IMR-90 (cell line): ENCODE data around the gene RGL1. TPM values are rescaled to one million over a fixed set of nuclear protein-coding genes. Genes with fewer than 3 reads are reported as not detected.

Experiments
- ATAC-seq: fragments of 200-7000 bp; cut with Tn5 transposase; 2 replicates; pipeline ENCODE4 v1.9.1; 2020; ENCODE audit warnings: low read depth, mild to moderate bottlenecking, moderate library complexity
- BruUV-seq: library from RNA; stranded (reverse); fragments of 400-500 nt; replicated peaks from 2 replicates; lab custom pipeline; 2021; lab: Mats Ljungman, UMichigan
- CTCF ChIA-PET: fragments of 300-600 bp; formaldehyde crosslinking; extraction: SDS; loops from one replicate; lab custom pipeline; 2021; ENCODE audit warnings: antibody characterized with exemption; lab: Yijun Ruan, JAX
- POLR2A ChIA-PET: fragments of 300-600 bp; sonication (Branson Sonifier 250); formaldehyde crosslinking; loops from one replicate; lab custom pipeline; 2022; ENCODE audit warnings: antibody characterized with exemption; ENCODE audit not compliant: unreplicated experiment; lab: Charles Lee
- DNase-seq: peaks from one replicate; pipeline ENCODE4 v3.0.0; 2013
- H2AFZ ChIP-seq: replicated peaks from 2 replicates; pipeline ENCODE3; 2013; ENCODE audit warnings: low read length, mild to moderate bottlenecking; ENCODE audit not compliant: poor library complexity
- H2AK5ac ChIP-seq: 2 replicates; pipeline ENCODE4 v1.6.1; 2013; ENCODE audit warnings: low read depth, low read length, inconsistent platforms
- H2AK9ac ChIP-seq: replicated peaks from 2 replicates; pipeline ENCODE3; 2013; ENCODE audit warnings: mild to moderate bottlenecking, low read depth, low read length, moderate library complexity; ENCODE audit not compliant: poor library complexity
- H2BK120ac ChIP-seq: 2 replicates; pipeline ENCODE4 v1.6.1; 2013; ENCODE audit warnings: low read depth, low read length, inconsistent platforms
- H2BK15ac ChIP-seq: 3 replicates; pipeline ENCODE4 v1.6.1; 2013; ENCODE audit warnings: low read depth, low read length, inconsistent platforms
- H2BK20ac ChIP-seq: 2 replicates; pipeline ENCODE4 v1.6.1; 2013; ENCODE audit warnings: low read depth, mild to moderate bottlenecking, inconsistent platforms, low read length, moderate library complexity
- H2BK5ac ChIP-seq: 2 replicates; pipeline ENCODE4 v1.6.1; 2013; ENCODE audit warnings: mild to moderate bottlenecking, low read depth, low read length, inconsistent platforms; ENCODE audit not compliant: poor library complexity, severe bottlenecking
- H3K14ac ChIP-seq: replicated peaks from 2 replicates; pipeline ENCODE4 v1.6.1; 2013; ENCODE audit warnings: low read depth, low read length, inconsistent platforms
- H3K18ac ChIP-seq: 2 replicates; pipeline ENCODE4 v1.6.1; 2013; ENCODE audit warnings: low read depth, low read length, control low read depth
- H3K23ac ChIP-seq: 2 replicates; pipeline ENCODE4 v1.6.1; 2013; ENCODE audit warnings: low read depth, low read length, inconsistent platforms
- H3K27ac ChIP-seq: 2 replicates; pipeline ENCODE4 v1.5.1; 2013; ENCODE audit warnings: mild to moderate bottlenecking, control low read depth, low read length; ENCODE audit not compliant: insufficient read depth
- H3K27me3 ChIP-seq: 2 replicates; pipeline ENCODE4 v1.6.1; 2013; ENCODE audit warnings: low read length; ENCODE audit not compliant: control insufficient read depth, insufficient read depth
- H3K36me3 ChIP-seq: 2 replicates; pipeline ENCODE4 v1.6.1; 2013; ENCODE audit warnings: low read length, mixed read lengths; ENCODE audit not compliant: control insufficient read depth, insufficient read depth
- H3K4ac ChIP-seq: 2 replicates; pipeline ENCODE4 v1.6.1; 2013; ENCODE audit warnings: low read depth, low read length, inconsistent platforms
- H3K4me1 ChIP-seq: 2 replicates; pipeline ENCODE4 v1.6.1; 2013; ENCODE audit warnings: low read length, mixed read lengths; ENCODE audit not compliant: control insufficient read depth, insufficient read depth
- H3K4me2 ChIP-seq: 2 replicates; pipeline ENCODE4 v1.6.1; 2013; ENCODE audit warnings: low read depth, mild to moderate bottlenecking, control low read depth, low read length, moderate library complexity
- H3K4me3 ChIP-seq: 2 replicates; pipeline ENCODE4 v1.5.1; 2013; ENCODE audit warnings: low read depth, mild to moderate bottlenecking, control low read depth, low read length, moderate library complexity; ENCODE audit not compliant: insufficient read depth
- H3K56ac ChIP-seq: 2 replicates; pipeline ENCODE4 v1.6.1; 2013; ENCODE audit warnings: low read length, inconsistent platforms; ENCODE audit not compliant: insufficient read depth; ENCODE audit errors: extremely low read depth
- H3K79me1 ChIP-seq, 2 experiments: 2 replicates each; pipeline ENCODE4 v1.6.1; 2013; ENCODE audit warnings: low read length in 2 of 2, inconsistent platforms in 1 of 2, low read depth in 1 of 2
- H3K9ac ChIP-seq: 2 replicates; pipeline ENCODE4 v1.6.1; 2013; ENCODE audit warnings: low read depth, low read length, control low read depth
- H3K9me1 ChIP-seq: 2 replicates; pipeline ENCODE4 v1.6.1; 2013; ENCODE audit warnings: low read length, inconsistent platforms; ENCODE audit not compliant: insufficient read depth
- H3K9me3 ChIP-seq: 2 replicates; pipeline ENCODE4 v1.6.1; 2013; ENCODE audit warnings: low read length; ENCODE audit not compliant: control insufficient read depth, insufficient read depth
- H4K20me1 ChIP-seq: 2 replicates; pipeline ENCODE4 v1.6.1; 2013; ENCODE audit warnings: low read length, inconsistent platforms; ENCODE audit not compliant: insufficient read depth
- H4K5ac ChIP-seq: 2 replicates; pipeline ENCODE4 v1.6.1; 2013; ENCODE audit warnings: mild to moderate bottlenecking, low read depth, low read length, control low read depth
- H4K8ac ChIP-seq, 2 experiments: 2 replicates each; pipeline ENCODE4 v1.6.1; 2013; ENCODE audit warnings: low read depth in 2 of 2, low read length in 2 of 2, control low read depth in 1 of 2, inconsistent platforms in 1 of 2
- H4K91ac ChIP-seq: 2 replicates; pipeline ENCODE4 v1.6.1; 2013; ENCODE audit warnings: low read depth, low read length, inconsistent platforms; ENCODE audit not compliant: insufficient read depth
- CEBPB ChIP-seq: IDR thresholded peaks from 2 replicates; pipeline ENCODE4 v1.6.1; 2012; ENCODE audit warnings: low read depth, low read length, improper control_type of control experiment
- CHD1 ChIP-seq: IDR thresholded peaks from 2 replicates; pipeline ENCODE4 v1.6.1; 2012; ENCODE audit warnings: low read depth, low read length, improper control_type of control experiment
- FOS ChIP-seq: fragments of 150-350 bp; IDR thresholded peaks from 2 replicates; pipeline ENCODE4 v1.6.1; 2016; ENCODE audit warnings: low read depth, low read length
- MAZ ChIP-seq: IDR thresholded peaks from 2 replicates; pipeline ENCODE4 v1.6.1; 2012; ENCODE audit warnings: low read depth, mild to moderate bottlenecking, low read length, improper control_type of control experiment, moderate library complexity, borderline replicate concordance
- RAD21 ChIP-seq: IDR thresholded peaks from 2 replicates; pipeline ENCODE4 v1.6.1; 2012; ENCODE audit warnings: low read length, improper control_type of control experiment
- RCOR1 ChIP-seq: IDR thresholded peaks from 2 replicates; pipeline ENCODE4 v1.6.1; 2012; ENCODE audit warnings: mild to moderate bottlenecking, low read length, improper control_type of control experiment; ENCODE audit not compliant: insufficient replicate concordance
- RFX5 ChIP-seq: IDR thresholded peaks from 2 replicates; pipeline ENCODE4 v1.8.0; 2012; ENCODE audit warnings: low read depth, mild to moderate bottlenecking, low read length, moderate library complexity
- SMC3 ChIP-seq: fragments of 150-350 bp; IDR thresholded peaks from 2 replicates; pipeline ENCODE4 v1.6.1; 2016; ENCODE audit warnings: low read depth, mild to moderate bottlenecking, antibody characterized with exemption, low read length, moderate library complexity
- whole genome bisulfite sequencing, 2 experiments: methylation state at CpG; one replicate each; pipeline versions ENCODE4 v1.1.5 to v1.1.7; 2013; ENCODE audit warnings: missing lambda C conversion rate in 2 of 2; ENCODE audit not compliant: insufficient read length in 1 of 2; ENCODE audit errors: extremely low coverage in 2 of 2; 5-methylcytosine and 5-hydroxymethylcytosine counted together
- dilution Hi-C: fragments of 300-500 bp; cut with HindIII; formaldehyde crosslinking; loops from one replicate; pipeline ENCODE4 v1.14.3; 2018; ENCODE audit warnings: low sequenced_read_pairs; ENCODE audit not compliant: unreplicated experiment
- in situ Hi-C: fragments of 300-500 bp; cut with MboI; formaldehyde crosslinking; loops from 3 replicates; pipeline ENCODE4 v1.14.3; 2019; ENCODE audit warnings: low sequenced_read_pairs, inconsistent platforms, mixed read lengths
- intact Hi-C: fragments of 100-400 bp; cut with micrococcal nuclease; formaldehyde crosslinking; loops from 2 replicates; pipeline ENCODE4 v1.10.0; 2022
- polyA plus RNA-seq, 3 experiments: library from polyadenylated mRNA; depleted of rRNA; stranded (reverse); fragments of >200 nt; gene quantifications; 2 replicates each; pipeline ENCODE4 v1.2.3, GENCODE V29; 2012; ENCODE audit warnings: low replicate concordance in 1 of 3
- total RNA-seq: library from RNA; depleted of rRNA; stranded (reverse); fragments of >200 nt; gene quantifications from 2 replicates; pipeline ENCODE4 v1.2.3, GENCODE V29; 2012
- TF ChIP-seq, protein P1 (sequence below): conservative IDR thresholded peaks from 2 replicates; pipeline ENCODE4 v1.5.1; 2012; ENCODE audit warnings: mild to moderate bottlenecking, low read depth, low read length, improper control_type of control experiment
- TF ChIP-seq, protein P2 (sequence below): fragments of 150-350 bp; IDR thresholded peaks from 2 replicates; pipeline ENCODE4 v1.6.1; 2017; ENCODE audit warnings: mild to moderate bottlenecking, antibody characterized with exemption, low read length, low read depth

The RGL1 gene
- total and polyA plus RNA-seq, 2 of the 4 experiments (the other 2 are of a cell fraction) = 4.7 to 7.5 TPM

DNA sequence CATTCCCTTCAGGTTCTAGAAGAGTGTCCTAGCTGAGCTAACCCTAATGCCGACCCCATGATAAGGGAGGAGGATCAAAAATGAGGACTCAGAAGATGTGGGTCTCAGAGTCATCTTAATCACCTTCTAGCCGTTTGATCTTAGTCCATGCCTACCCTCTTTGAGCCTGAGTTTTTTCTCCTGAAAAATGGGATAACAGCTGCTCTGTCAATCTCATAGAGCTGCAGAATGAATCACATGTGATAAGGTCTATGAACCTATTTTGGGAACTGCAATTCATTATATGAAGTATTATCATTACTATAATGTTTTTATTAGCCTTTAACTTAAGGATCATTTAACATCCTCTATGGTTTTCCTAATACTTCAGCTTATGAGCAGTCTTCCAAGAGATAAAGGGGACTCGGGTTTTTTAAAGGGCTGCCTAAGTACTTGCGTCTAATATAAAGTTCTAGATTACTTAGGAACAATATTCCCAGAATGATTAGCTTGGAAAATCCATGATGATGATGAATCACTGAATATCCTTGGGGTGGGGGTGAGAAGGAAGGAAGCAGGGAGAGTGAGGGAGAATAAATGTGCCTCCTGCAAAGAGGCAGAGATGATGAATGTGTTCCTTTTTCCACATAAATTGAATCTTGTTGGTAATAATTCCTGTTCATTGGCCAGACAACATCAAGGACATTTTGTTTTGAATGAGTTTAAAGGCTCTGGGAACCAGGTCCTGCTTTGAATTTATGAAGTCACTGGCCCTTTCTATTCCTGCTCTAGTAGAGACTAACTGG, 165.8 kb downstream of the RGL1 start:
- no peak overlapping the region for H2AK5ac ChIP-seq
- no peak overlapping the region for H2AK9ac ChIP-seq
- H3K14ac ChIP-seq = 0 out of 2 replicates have a peak overlapping the region, but pooled peaks have one; percentile 37
- in situ Hi-C loops = no loop called here
- H3K23ac ChIP-seq = no peak overlapping the region
- H3K18ac ChIP-seq = no peak overlapping the region
- H3K4ac ChIP-seq = no peak overlapping the region
- WGBS, 2 experiments = no CpG with 5 or more reads among the region's 4 CpGs
- no peak overlapping the region for H3K4me2 ChIP-seq
- peaks cover 1% of the 10 kb centered on the region; the same call in 1 of the 2 replicates for H3K36me3 ChIP-seq
- H3K9me3 ChIP-seq = no peaks in the 10 kb centered on the region
- H2BK5ac ChIP-seq = no peak overlapping the region
- ChIA-PET POLR2A (no interaction called here), CTCF (no interaction called here)
- no peak overlapping the region for H3K4me3 ChIP-seq
- no peak overlapping the region for H2BK15ac ChIP-seq
- H4K8ac ChIP-seq = no peak overlapping the region
- no peak overlapping the region for H3K27ac ChIP-seq
- no peak overlapping the region for H2BK120ac ChIP-seq
- no peaks in the 10 kb centered on the region for H3K79me1 ChIP-seq
- no peak overlapping the region for H4K91ac ChIP-seq
- H3K9ac ChIP-seq = no peak overlapping the region
- ATAC-seq (no peak), DNase-seq (no peak)
- dilution Hi-C loops = no loop called here
- no peak overlapping the region for H4K5ac ChIP-seq
- H3K4me1 ChIP-seq = no peaks in the 10 kb centered on the region
- TF ChIP-seq RCOR1 (no peak), CHD1 (no peak), RFX5 (no peak), MAZ (no peak), CEBPB (no peak), FOS (no peak), RAD21 (no peak), SMC3 (no peak)
- TF ChIP-seq, protein P1, sequence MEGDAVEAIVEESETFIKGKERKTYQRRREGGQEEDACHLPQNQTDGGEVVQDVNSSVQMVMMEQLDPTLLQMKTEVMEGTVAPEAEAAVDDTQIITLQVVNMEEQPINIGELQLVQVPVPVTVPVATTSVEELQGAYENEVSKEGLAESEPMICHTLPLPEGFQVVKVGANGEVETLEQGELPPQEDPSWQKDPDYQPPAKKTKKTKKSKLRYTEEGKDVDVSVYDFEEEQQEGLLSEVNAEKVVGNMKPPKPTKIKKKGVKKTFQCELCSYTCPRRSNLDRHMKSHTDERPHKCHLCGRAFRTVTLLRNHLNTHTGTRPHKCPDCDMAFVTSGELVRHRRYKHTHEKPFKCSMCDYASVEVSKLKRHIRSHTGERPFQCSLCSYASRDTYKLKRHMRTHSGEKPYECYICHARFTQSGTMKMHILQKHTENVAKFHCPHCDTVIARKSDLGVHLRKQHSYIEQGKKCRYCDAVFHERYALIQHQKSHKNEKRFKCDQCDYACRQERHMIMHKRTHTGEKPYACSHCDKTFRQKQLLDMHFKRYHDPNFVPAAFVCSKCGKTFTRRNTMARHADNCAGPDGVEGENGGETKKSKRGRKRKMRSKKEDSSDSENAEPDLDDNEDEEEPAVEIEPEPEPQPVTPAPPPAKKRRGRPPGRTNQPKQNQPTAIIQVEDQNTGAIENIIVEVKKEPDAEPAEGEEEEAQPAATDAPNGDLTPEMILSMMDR = no peak
- TF ChIP-seq, protein P2, sequence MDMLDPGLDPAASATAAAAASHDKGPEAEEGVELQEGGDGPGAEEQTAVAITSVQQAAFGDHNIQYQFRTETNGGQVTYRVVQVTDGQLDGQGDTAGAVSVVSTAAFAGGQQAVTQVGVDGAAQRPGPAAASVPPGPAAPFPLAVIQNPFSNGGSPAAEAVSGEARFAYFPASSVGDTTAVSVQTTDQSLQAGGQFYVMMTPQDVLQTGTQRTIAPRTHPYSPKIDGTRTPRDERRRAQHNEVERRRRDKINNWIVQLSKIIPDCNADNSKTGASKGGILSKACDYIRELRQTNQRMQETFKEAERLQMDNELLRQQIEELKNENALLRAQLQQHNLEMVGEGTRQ = no peak
- H3K9me1 ChIP-seq = peaks cover 4% of the 10 kb centered on the region
- no peaks in the 10 kb centered on the region for H3K27me3 ChIP-seq
- H2BK20ac ChIP-seq = no peak overlapping the region
- intact Hi-C loops = no loop called here
- H2AFZ ChIP-seq = no peak overlapping the region
- no peaks in the 10 kb centered on the region for H4K20me1 ChIP-seq
- H3K56ac ChIP-seq = no peak overlapping the region
- BruUV-seq = no TSS peak
